ENCODE measurements around the gene DUSP9. TPM values are rescaled to one million over a fixed set of nuclear protein-coding genes. Genes with fewer than 3 reads are reported as not detected.

The DUSP9 gene
- total RNA-seq, 1 experiment from 2014 or later, result 2.4 TPM

DNA sequence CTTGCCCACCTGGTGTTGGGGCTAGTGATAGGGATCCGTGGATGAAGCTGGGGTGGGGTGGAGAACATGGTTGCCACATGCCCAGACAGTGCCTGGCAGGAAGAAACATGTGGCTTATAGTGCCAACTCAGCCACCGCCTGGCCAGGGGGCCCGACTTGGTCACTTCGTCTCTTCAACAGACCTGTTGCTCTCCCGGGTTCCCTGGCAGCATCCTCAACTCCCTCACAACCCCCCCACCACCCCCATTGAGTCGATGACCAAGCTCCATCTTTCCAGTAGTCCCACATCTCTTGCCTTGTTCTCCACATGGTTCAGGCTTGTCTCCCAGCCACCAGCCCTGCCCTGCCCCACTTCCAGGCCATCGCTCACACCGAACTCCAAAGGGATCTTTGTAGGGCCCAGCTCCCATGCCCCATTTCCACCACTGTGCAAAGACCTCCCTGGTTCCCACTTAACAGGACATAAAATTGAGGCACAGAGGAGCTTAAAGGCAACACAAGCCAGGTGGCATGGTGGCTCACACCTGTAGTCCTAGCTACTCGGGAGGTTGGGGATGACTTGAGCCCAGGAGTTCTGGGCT is 18.8 kb downstream of the DUSP9 start:
- Histone ChIP-seq H2AK5ac (ENCODE audit: insufficient read length, low read length) (no peak overlapping the region), H3T11ph (ENCODE audit: low read length) (no peak overlapping the region), H3K18ac (ENCODE audit: insufficient read length, low read depth, low read length) (no peak overlapping the region), H3K14ac (ENCODE audit: insufficient read depth, low read length) (no peak overlapping the region), H4K91ac (ENCODE audit: insufficient read length, low read depth, low read length) (no peak overlapping the region), H3K27me3 (ENCODE audit: insufficient read depth, low read length) (no peaks in the 10 kb centered on the region), H3K79me2 (ENCODE audit: insufficient read depth, low read length) (no peaks in the 10 kb centered on the region), H2BK120ac (ENCODE audit: low read depth, low read length, poor library complexity, severe bottlenecking) (no peak overlapping the region), H3K4ac (ENCODE audit: low read depth, low read length) (no peak overlapping the region), H3K9ac (ENCODE audit: extremely low read depth, insufficient read length, low read length) (no peak overlapping the region), H3K4me2 (ENCODE audit: insufficient read depth, insufficient read length, low read length) (no peak overlapping the region), H3K23ac (ENCODE audit: insufficient read length, low read depth, low read length) (no peak overlapping the region), H4K20me1 (ENCODE audit: control insufficient read depth, insufficient read depth, insufficient read length) (no peaks in the 10 kb centered on the region), H3K79me1 (ENCODE audit: insufficient read depth, low read depth, low read length, poor library complexity, severe bottlenecking) (no peaks in the 10 kb centered on the region), H4K8ac (replicated peaks; ENCODE audit: insufficient read length, low read depth, low read length) (no peak overlapping the region), H2AFZ (ENCODE audit: low read length) (no peak overlapping the region), H2BK5ac (ENCODE audit: insufficient read length, low read length) (no peak overlapping the region), H3K4me1 (ENCODE audit: insufficient read depth, low read length) (no peaks in the 10 kb centered on the region), H2BK12ac (ENCODE audit: insufficient read length, low read depth, low read length) (no peak overlapping the region), H3K56ac (ENCODE audit: insufficient read length, low read depth, low read length) (no peak overlapping the region), H3K23me2 (ENCODE audit: insufficient read length, low read depth, low read length, poor library complexity, severe bottlenecking) (no peaks in the 10 kb centered on the region), H3K9me3 (ENCODE audit: control insufficient read depth, low read depth, low read length) (peaks cover 9% of the 10 kb centered on the region), H3K27ac (ENCODE audit: insufficient read length, low read depth, low read length) (no peak overlapping the region), H4K5ac (ENCODE audit: insufficient read length, low read depth, low read length) (no peak overlapping the region), H2BK20ac (ENCODE audit: low read depth, low read length, poor library complexity, severe bottlenecking) (no peak overlapping the region), H2BK15ac (ENCODE audit: low read depth, low read length) (no peak overlapping the region; the same call in 1 of the 2 replicates)
- H3K27me3 Mint-ChIP-seq (ENCODE audit: low read depth), result peaks cover 59% of the 10 kb centered on the region
- peaks cover 4 to 9% of the 10 kb centered on the region in 2 experiments for H3K4me1 Mint-ChIP-seq
- no peak overlapping the region; a peak in 1 of 7 replicates for H3K27ac Mint-ChIP-seq
- WGBS (ENCODE audit: extremely low coverage, insufficient read length, low lambda C conversion rate), result no CpG with 5 or more reads among the region's 9 CpGs
- peaks cover 0 to 11% (median 8%) of the 10 kb centered on the region in 3 experiments; a peak in 6 of 7 replicates for H3K36me3 Mint-ChIP-seq (ENCODE audit: insufficient read depth in 1 of 3, low read depth in 3 of 3)
- no peak for TF ChIP-seq CTCF (conservative IDR thresholded peaks at IDR 0.05)
- no peak overlapping the region; a peak in 1 of 5 replicates for H3K4me3 Mint-ChIP-seq
- no peak for DNase-seq
- peaks cover 69 to 77% of the 10 kb centered on the region in 2 experiments for H3K9me3 Mint-ChIP-seq
